Erythroblast (primary cell): ENCODE results near the gene TMEM135.
"Not testable (repeated sequence)": the region's sequence is repeated elsewhere in the genome, so short reads cannot be mapped to it uniquely, and the experiment has no call there.

Experiments
- DNase-seq, 2 experiments: peaks; one replicate each; lab custom pipeline; 2025; lab: John Stamatoyannopoulos, UW
- GATA1 ChIP-seq: IDR thresholded peaks from 2 replicates; pipeline ENCODE4 v1.6.1; 2011; ENCODE audit warnings: low read depth, mild to moderate bottlenecking, control low read depth, low read length, moderate library complexity
- POLR2A ChIP-seq: IDR thresholded peaks from 2 replicates; pipeline ENCODE4 v1.6.1; 2011; ENCODE audit warnings: mild to moderate bottlenecking, low read length

The TMEM135 gene

GRCh38 chr11:87037450-87038234, at the start of gene TMEM135:
Gene TMEM135, plus strand, starts transcription at chr11:87037934. Its CDS starts 112 bp downstream, at chr11:87038046.
- TF ChIP-seq GATA1: no peak
- peak; percentile 91 for TF ChIP-seq POLR2A
- DNase-seq: peak; percentile 97 to 98

GRCh38 chr11:86988351-86988881, 49.3 kb upstream of the TMEM135 start:
- no peak for DNase-seq
- no peak for TF ChIP-seq POLR2A
- TF ChIP-seq GATA1: no peak

- no peak for DNase-seq
- TF ChIP-seq GATA1 (no peak), POLR2A (no peak)
Measured at GRCh38 chr11:86990031-86990430, 47.7 kb upstream of the TMEM135 start.

GRCh38 chr11:86990515-86990914, 47.2 kb upstream of the TMEM135 start:
- no peak for DNase-seq

GRCh38 chr11:86991341-86991740, 46.4 kb upstream of the TMEM135 start:
- TF ChIP-seq POLR2A: no peak
- no peak for TF ChIP-seq GATA1
- no peak for DNase-seq

More at GRCh38 chr11:86990515-86990914, 47.2 kb upstream of the TMEM135 start:
- TF ChIP-seq POLR2A: no peak

- DNase-seq: not testable (repeated sequence)
Measured at GRCh38 chr11:86992340-86992739, 45.4 kb upstream of the TMEM135 start.

GRCh38 chr11:86993031-86993430, 44.7 kb upstream of the TMEM135 start:
- TF ChIP-seq GATA1 (no peak), POLR2A (no peak)
- no peak for DNase-seq

- TF ChIP-seq GATA1 (no peak), POLR2A (no peak)
- DNase-seq: peak; percentile 11 to 22
Measured at GRCh38 chr11:86996953-86997570, 40.7 kb upstream of the TMEM135 start.

- TF ChIP-seq GATA1 (no peak), POLR2A (no peak)
Measured at GRCh38 chr11:86999388-86999787, 38.3 kb upstream of the TMEM135 start.

GRCh38 chr11:86999859-87000753, 37.6 kb upstream of the TMEM135 start:
- TF ChIP-seq GATA1 (peak; percentile 43), POLR2A (no peak)
- DNase-seq: peak; percentile 89 to 96

More at GRCh38 chr11:86999388-86999787, 38.3 kb upstream of the TMEM135 start:
- DNase-seq: peak; percentile 29 to 41

- peak in 1 of 2 experiments; percentile 30 for DNase-seq
- TF ChIP-seq GATA1: no peak
- TF ChIP-seq POLR2A: no peak
Measured at GRCh38 chr11:87002918-87003317, 34.8 kb upstream of the TMEM135 start.

- not testable (repeated sequence) for DNase-seq
Measured at GRCh38 chr11:87004281-87004680, 33.5 kb upstream of the TMEM135 start.

GRCh38 chr11:87005569-87005921, 32.2 kb upstream of the TMEM135 start:
- no peak for DNase-seq
- TF ChIP-seq POLR2A (no peak), GATA1 (no peak)

GRCh38 chr11:87006035-87006434, 31.7 kb upstream of the TMEM135 start:
- DNase-seq: no peak
- TF ChIP-seq POLR2A: no peak
- TF ChIP-seq GATA1: no peak
